Measurements from ENCODE around the gene RAB11FIP3.

RAB11FIP3 gene

DNA sequence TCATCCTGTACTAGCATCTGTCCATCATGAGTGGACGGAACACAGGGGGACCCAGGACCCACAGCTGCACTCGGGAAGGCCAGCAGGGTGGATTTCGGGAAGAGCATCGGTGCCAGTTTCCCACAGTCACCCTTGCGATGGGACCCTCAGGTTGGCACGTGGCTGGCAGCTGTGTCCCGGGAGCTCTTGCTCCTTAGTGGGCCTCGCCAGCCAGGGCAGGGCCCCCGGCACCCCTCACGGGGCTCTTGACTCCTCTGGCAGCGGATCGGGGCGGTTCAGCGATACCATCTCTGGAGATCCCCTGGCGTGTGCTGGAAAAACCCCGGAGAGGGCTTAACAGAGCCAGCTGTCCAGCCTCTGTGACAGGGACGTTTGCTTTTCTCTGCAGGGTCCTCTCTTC lies 111.3 kb downstream of the RAB11FIP3 start:
- Histone ChIP-seq H4K20me1 (ENCODE audit: control insufficient read depth, insufficient read depth, low read depth, low read length) (no peaks in the 10 kb centered on the region), H3K4me3 (ENCODE audit: low read length) (no peak overlapping the region), H3K4me2 (ENCODE audit: low read length) (no peak overlapping the region), H3K27ac (ENCODE audit: low read depth, low read length) (no peak overlapping the region), H3K9me2 (replicated peaks; ENCODE audit: control insufficient read depth, low read length) (no peaks in the 10 kb centered on the region), H3K36me3 (ENCODE audit: control insufficient read depth, low read length) (peaks cover 38% of the 10 kb centered on the region; the same call in 1 of the 2 replicates), H3F3A (ENCODE audit: control insufficient read depth, insufficient read depth) (no peaks in the 10 kb centered on the region), H3K4me1 (ENCODE audit: control insufficient read depth, low read length) (no peaks in the 10 kb centered on the region), H3K79me2 (ENCODE audit: control insufficient read depth, low read length) (peaks cover 99% of the 10 kb centered on the region), H3K9me3 (ENCODE audit: control insufficient read depth, insufficient read depth, low read length) (no peaks in the 10 kb centered on the region), H3K27me3 (ENCODE audit: control insufficient read depth, low read length) (no peaks in the 10 kb centered on the region)
- no peak for TF ChIP-seq EZH2phosphoT487 (IDR thresholded peaks at IDR 0.05; ENCODE audit: borderline replicate concordance, low read length)
- TF ChIP-seq, protein P1, sequence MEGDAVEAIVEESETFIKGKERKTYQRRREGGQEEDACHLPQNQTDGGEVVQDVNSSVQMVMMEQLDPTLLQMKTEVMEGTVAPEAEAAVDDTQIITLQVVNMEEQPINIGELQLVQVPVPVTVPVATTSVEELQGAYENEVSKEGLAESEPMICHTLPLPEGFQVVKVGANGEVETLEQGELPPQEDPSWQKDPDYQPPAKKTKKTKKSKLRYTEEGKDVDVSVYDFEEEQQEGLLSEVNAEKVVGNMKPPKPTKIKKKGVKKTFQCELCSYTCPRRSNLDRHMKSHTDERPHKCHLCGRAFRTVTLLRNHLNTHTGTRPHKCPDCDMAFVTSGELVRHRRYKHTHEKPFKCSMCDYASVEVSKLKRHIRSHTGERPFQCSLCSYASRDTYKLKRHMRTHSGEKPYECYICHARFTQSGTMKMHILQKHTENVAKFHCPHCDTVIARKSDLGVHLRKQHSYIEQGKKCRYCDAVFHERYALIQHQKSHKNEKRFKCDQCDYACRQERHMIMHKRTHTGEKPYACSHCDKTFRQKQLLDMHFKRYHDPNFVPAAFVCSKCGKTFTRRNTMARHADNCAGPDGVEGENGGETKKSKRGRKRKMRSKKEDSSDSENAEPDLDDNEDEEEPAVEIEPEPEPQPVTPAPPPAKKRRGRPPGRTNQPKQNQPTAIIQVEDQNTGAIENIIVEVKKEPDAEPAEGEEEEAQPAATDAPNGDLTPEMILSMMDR (IDR thresholded peaks at IDR 0.05; ENCODE audit: low read depth, low read length, poor library complexity, severe bottlenecking), result no peak

DNA sequence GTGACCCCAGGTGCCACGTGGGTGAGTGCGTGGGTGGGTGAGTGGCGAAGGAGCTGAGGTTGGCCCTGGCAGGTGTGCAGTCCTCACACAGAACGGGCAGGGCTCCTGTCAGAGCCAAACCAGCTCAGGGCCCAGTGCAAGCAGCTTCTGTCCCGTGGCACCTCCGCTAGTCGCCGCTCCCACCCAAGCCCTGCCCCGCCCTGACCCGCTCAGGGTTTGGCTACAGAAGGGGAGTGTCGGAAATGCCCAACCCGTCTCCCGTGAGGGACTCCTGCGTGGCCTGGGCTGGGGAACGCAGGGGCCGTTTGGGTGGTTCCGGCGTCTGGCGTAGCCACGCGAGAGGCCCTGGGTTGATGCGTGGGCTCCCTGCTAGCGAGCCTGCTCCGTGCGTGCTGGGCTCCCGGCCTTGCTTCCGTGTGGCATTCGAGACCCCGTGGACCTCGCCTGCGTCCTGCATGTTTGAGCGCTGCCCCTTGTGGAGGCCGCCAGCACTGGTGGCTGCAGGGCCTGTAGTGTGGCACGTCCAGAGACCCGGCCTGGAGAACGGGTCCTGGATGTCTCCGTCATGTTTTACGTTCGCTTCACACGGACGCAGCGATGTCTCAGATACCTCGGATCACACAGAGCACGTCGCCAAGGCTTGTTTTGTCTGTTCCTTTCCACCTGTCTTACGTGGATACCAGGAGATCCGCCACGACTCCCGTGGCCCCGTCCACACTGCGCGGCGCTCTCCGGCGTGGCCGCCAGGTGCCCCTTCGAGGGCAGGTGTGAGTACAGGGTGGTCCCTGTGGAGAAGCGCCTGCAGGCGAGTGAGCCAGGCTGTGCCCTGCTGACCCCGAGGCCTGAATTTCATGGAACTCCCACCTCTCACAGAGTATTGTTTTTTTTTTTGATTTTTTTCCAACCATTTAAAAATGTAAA lies 112.2 kb downstream of the RAB11FIP3 start:
- Histone ChIP-seq H3K4me1 (ENCODE audit: control insufficient read depth, low read length) (no peaks in the 10 kb centered on the region), H3K4me2 (ENCODE audit: low read length) (no peak overlapping the region), H3K4me3 (ENCODE audit: low read length) (no peak overlapping the region), H3K9me3 (ENCODE audit: control insufficient read depth, insufficient read depth, low read length) (no peaks in the 10 kb centered on the region), H3K79me2 (ENCODE audit: control insufficient read depth, low read length) (peaks cover 98% of the 10 kb centered on the region), H3K27me3 (ENCODE audit: control insufficient read depth, low read length) (no peaks in the 10 kb centered on the region), H4K20me1 (ENCODE audit: control insufficient read depth, insufficient read depth, low read depth, low read length) (no peaks in the 10 kb centered on the region), H3F3A (ENCODE audit: control insufficient read depth, insufficient read depth) (no peaks in the 10 kb centered on the region), H3K36me3 (ENCODE audit: control insufficient read depth, low read length) (peaks cover 43% of the 10 kb centered on the region; the same call in 1 of the 2 replicates), H3K27ac (ENCODE audit: low read depth, low read length) (no peak overlapping the region), H3K9me2 (replicated peaks; ENCODE audit: control insufficient read depth, low read length) (no peaks in the 10 kb centered on the region)
- no peak for TF ChIP-seq EZH2phosphoT487 (IDR thresholded peaks at IDR 0.05; ENCODE audit: borderline replicate concordance, low read length)
- TF ChIP-seq, protein P1 (IDR thresholded peaks at IDR 0.05; ENCODE audit: low read depth, low read length, poor library complexity, severe bottlenecking), result peak; percentile 31

DNA sequence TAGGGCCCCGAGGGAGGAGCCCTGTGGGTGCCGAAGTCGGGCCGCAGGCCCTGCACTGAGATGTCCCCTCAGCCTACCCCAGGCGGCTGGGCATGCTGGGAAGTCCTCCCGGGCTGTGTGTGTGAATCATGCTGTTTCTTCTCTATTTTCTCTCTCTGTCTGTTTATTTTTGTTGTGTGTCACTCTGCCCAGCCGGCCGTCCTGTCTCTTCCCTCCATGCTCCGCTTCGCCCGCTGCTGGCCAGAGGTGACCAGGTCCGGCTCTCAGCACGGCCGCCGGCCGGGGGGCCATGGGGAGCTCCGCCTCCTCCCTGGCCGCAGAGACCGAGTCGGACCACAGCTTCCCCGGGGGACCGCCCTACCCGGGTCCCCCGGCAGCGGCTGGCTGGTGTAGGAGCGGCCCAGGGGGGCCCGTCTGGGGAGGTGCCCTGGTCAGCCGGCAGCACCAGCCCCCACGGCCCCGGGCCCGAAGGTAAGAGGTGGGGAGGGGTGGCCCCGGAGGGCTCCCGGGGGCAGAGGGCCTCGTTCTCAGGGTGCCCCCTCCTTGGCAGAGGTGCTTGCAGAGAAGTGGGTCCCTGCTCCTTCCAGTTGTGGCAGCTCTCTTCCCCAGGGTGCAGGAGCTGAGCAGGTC lies 114.6 kb downstream of the RAB11FIP3 start:
- no peak overlapping the region for H3K4me3 ChIP-seq (ENCODE audit: low read length)
- TF ChIP-seq, protein P1 (IDR thresholded peaks at IDR 0.05; ENCODE audit: low read depth, low read length, poor library complexity, severe bottlenecking), result no peak
- no peak for TF ChIP-seq EZH2phosphoT487 (IDR thresholded peaks at IDR 0.05; ENCODE audit: borderline replicate concordance, low read length)
- no peak overlapping the region for H3K27ac ChIP-seq (ENCODE audit: low read depth, low read length)
- no peaks in the 10 kb centered on the region for H3K4me1 ChIP-seq (ENCODE audit: control insufficient read depth, low read length)
- H3F3A ChIP-seq (ENCODE audit: control insufficient read depth, insufficient read depth), result no peaks in the 10 kb centered on the region
- H3K4me2 ChIP-seq (ENCODE audit: low read length), result no peak overlapping the region
- no peaks in the 10 kb centered on the region for H3K27me3 ChIP-seq (ENCODE audit: control insufficient read depth, low read length)
- peaks cover 96% of the 10 kb centered on the region for H3K79me2 ChIP-seq (ENCODE audit: control insufficient read depth, low read length)
- H3K36me3 ChIP-seq (ENCODE audit: control insufficient read depth, low read length), result peaks cover 37% of the 10 kb centered on the region; the same call in 1 of the 2 replicates
- no peaks in the 10 kb centered on the region for H3K9me3 ChIP-seq (ENCODE audit: control insufficient read depth, insufficient read depth, low read length)
- H3K9me2 ChIP-seq (replicated peaks; ENCODE audit: control insufficient read depth, low read length), result no peaks in the 10 kb centered on the region
- no peaks in the 10 kb centered on the region for H4K20me1 ChIP-seq (ENCODE audit: control insufficient read depth, insufficient read depth, low read depth, low read length)
